PC-9 (cell line): ENCODE measurements around the gene PPP1R9B. TPM values are rescaled to one million over a fixed set of nuclear protein-coding genes. Genes with fewer than 3 reads are reported as not detected.
A peak's percentile ranks its signal among the peaks of the same experiment; 100 is the strongest.

Experiments used
- BruUV-seq: library from RNA; stranded (reverse); fragments of 400-500 nt; replicated peaks from 2 replicates; lab custom pipeline; 2021; lab: Mats Ljungman, UMichigan
- CTCF ChIA-PET: fragments of 300-600 bp; sonication (Branson Sonifier 250); formaldehyde crosslinking; loops from one replicate; lab custom pipeline; 2022; ENCODE audit warnings: antibody characterized with exemption; lab: Charles Lee
- POLR2A ChIA-PET: fragments of 300-600 bp; sonication (Branson Sonifier 250); formaldehyde crosslinking; loops from one replicate; lab custom pipeline; 2022; ENCODE audit warnings: antibody characterized with exemption; ENCODE audit not compliant: unreplicated experiment; lab: Charles Lee
- DNase-seq, 2 experiments: peaks; one replicate each; pipeline versions ENCODE4 v3.0.0 to v3.0.0-alpha.2; 2015 to 2022; ENCODE audit warnings: mixed read lengths in 1 of 2
- H2AFZ ChIP-seq: fragments of 200-600 bp; sonication (generic); 2 replicates; pipeline ENCODE4 v1.8.1; 2017; ENCODE audit warnings: antibody characterized with exemption
- H3F3A ChIP-seq: fragments of 200-600 bp; sonication (generic); 2 replicates; pipeline ENCODE4 v1.8.1; 2017; ENCODE audit warnings: antibody characterized with exemption, mild to moderate bottlenecking, low read depth; ENCODE audit not compliant: insufficient read depth
- H3K27ac ChIP-seq: fragments of 200-600 bp; sonication (generic); 2 replicates; pipeline ENCODE4 v1.6.1; 2016; ENCODE audit warnings: mixed run types
- H3K27me3 ChIP-seq: fragments of 200-600 bp; sonication (generic); 2 replicates; pipeline ENCODE4 v1.6.1; 2016; ENCODE audit warnings: low read depth, mixed run types; ENCODE audit not compliant: insufficient read depth
- H3K36me3 ChIP-seq: fragments of 200-600 bp; sonication (generic); 2 replicates; pipeline ENCODE4 v1.6.1; 2016; ENCODE audit warnings: low read depth, mixed run types
- H3K4me1 ChIP-seq: fragments of 200-600 bp; sonication (generic); replicated peaks from 2 replicates; pipeline ENCODE4 v1.6.1; 2016; ENCODE audit warnings: mixed run types; ENCODE audit not compliant: insufficient read depth
- H3K4me2 ChIP-seq: fragments of 200-600 bp; sonication (generic); 2 replicates; pipeline ENCODE4 v1.6.1; 2017; ENCODE audit warnings: mixed run types
- H3K4me3 ChIP-seq: fragments of 200-600 bp; sonication (generic); 2 replicates; pipeline ENCODE4 v1.6.1; 2016; ENCODE audit warnings: mixed run types
- H3K79me2 ChIP-seq: fragments of 200-600 bp; sonication (generic); 2 replicates; pipeline ENCODE4 v1.6.1; 2017; ENCODE audit warnings: low read depth, mixed run types
- H3K9me2 ChIP-seq: fragments of 200-600 bp; sonication (generic); 2 replicates; pipeline ENCODE4 v1.8.1; 2017; ENCODE audit warnings: mild to moderate bottlenecking; ENCODE audit not compliant: insufficient read depth
- H3K9me3 ChIP-seq: fragments of 200-600 bp; sonication (generic); 2 replicates; pipeline ENCODE4 v1.8.1; 2016; ENCODE audit warnings: low read depth; ENCODE audit not compliant: insufficient read depth
- H4K20me1 ChIP-seq: fragments of 200-600 bp; sonication (generic); 2 replicates; pipeline ENCODE4 v1.8.1; 2017; ENCODE audit not compliant: insufficient read depth
- EZH2 ChIP-seq: fragments of 200-600 bp; sonication (generic); IDR thresholded peaks from 2 replicates; pipeline ENCODE4 v1.8.0; 2017; ENCODE audit warnings: antibody characterized with exemption, low read depth
- intact Hi-C: fragments of 100-400 bp; cut with micrococcal nuclease; formaldehyde crosslinking; loops from one replicate; pipeline ENCODE4 v1.10.0; 2022; ENCODE audit not compliant: unreplicated experiment
- total RNA-seq: library from RNA; stranded (reverse); gene quantifications from 2 replicates; pipeline ENCODE4 v1.2.3, GENCODE V29; 2021
- TF ChIP-seq, protein P1 (sequence below): fragments of 200-600 bp; sonication (generic); conservative IDR thresholded peaks from 2 replicates; pipeline ENCODE4 v1.6.1; 2017; ENCODE audit warnings: mixed run types, antibody characterized with exemption, mild to moderate bottlenecking, moderate library complexity

PPP1R9B gene
- total RNA-seq, 1 experiment from 2014 or later, result 35.8 TPM

DNA sequence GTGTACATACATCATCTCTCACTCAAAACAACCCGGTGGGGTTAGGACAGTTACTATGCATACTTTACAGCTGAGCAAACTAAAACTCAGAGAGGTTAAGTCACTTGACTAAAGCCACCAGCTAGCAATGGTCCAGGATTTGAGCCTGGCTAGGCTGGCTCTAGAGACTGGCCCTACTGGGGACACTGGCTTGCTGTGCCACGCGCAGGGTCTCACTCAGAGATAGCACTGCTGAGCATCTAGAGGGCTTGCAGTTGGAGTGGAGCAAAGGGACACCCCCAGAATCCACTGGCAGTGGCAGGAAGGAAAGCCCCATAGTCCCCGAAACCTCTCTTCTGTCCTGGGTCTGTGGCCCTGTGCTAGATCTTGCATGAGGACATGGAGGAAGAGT is 31.7 kb downstream of the PPP1R9B start:
- POLR2A ChIA-PET, result no interaction called here
- no peak overlapping the region for H3K4me2 ChIP-seq
- no peaks in the 10 kb centered on the region for H3K36me3 ChIP-seq
- H3K4me3 ChIP-seq, result no peak overlapping the region
- no peak overlapping the region for H3K27ac ChIP-seq
- BruUV-seq, result no TSS peak
- no peak for DNase-seq
- no peaks in the 10 kb centered on the region for H3K4me1 ChIP-seq
- peaks cover 43% of the 10 kb centered on the region for H3K27me3 ChIP-seq
- no peak overlapping the region for H2AFZ ChIP-seq
- H4K20me1 ChIP-seq, result no peaks in the 10 kb centered on the region
- CTCF ChIA-PET, result no interaction called here
- H3K9me2 ChIP-seq, result no peaks in the 10 kb centered on the region
- H3K79me2 ChIP-seq, result no peaks in the 10 kb centered on the region
- intact Hi-C loops, result no loop called here
- H3K9me3 ChIP-seq, result no peaks in the 10 kb centered on the region
- TF ChIP-seq, protein P1, sequence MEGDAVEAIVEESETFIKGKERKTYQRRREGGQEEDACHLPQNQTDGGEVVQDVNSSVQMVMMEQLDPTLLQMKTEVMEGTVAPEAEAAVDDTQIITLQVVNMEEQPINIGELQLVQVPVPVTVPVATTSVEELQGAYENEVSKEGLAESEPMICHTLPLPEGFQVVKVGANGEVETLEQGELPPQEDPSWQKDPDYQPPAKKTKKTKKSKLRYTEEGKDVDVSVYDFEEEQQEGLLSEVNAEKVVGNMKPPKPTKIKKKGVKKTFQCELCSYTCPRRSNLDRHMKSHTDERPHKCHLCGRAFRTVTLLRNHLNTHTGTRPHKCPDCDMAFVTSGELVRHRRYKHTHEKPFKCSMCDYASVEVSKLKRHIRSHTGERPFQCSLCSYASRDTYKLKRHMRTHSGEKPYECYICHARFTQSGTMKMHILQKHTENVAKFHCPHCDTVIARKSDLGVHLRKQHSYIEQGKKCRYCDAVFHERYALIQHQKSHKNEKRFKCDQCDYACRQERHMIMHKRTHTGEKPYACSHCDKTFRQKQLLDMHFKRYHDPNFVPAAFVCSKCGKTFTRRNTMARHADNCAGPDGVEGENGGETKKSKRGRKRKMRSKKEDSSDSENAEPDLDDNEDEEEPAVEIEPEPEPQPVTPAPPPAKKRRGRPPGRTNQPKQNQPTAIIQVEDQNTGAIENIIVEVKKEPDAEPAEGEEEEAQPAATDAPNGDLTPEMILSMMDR, result no peak
- no peak for TF ChIP-seq EZH2
- peaks cover 4% of the 10 kb centered on the region; the same call in 1 of the 2 replicates for H3F3A ChIP-seq

DNA sequence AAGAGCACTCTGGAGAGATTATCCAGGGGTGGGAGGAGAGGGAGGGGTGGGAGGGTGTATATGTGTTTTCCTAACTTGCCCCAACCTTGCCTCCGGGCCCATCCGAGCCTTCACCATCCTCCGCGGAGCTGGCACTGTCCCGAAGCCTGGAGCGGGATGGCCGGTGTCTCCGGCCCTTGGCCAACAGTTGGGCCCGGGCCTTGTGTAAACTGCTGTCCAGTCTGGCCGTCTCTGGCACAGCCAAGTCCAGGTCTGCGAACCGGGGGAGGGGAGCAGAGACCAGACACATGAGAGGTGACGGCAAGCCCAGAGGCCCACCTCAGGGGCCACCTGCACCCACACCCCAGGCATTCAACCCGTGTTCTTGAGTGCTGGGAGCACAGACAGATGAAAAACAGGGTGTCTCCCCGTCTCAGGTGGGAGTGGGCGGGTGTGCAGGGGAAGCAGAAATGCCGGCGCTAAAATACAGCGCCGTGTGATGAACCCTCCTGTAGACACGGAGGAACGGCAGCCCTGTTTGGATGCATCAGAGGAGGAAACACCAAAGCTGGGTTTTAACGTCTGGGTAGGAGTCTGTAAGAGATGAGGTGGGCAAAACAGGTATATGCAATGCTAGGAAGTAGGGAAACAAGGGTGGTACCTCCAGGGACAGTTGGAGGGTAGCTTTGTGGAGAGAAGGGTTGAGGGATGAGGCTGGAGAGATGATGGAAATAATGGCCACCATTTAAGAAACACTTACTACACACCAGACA is 32.2 kb downstream of the PPP1R9B start:
- Histone ChIP-seq H3K27ac (no peak overlapping the region), H3K9me3 (no peaks in the 10 kb centered on the region), H3K4me2 (no peak overlapping the region), H4K20me1 (no peaks in the 10 kb centered on the region), H3K4me1 (no peaks in the 10 kb centered on the region), H3K36me3 (no peaks in the 10 kb centered on the region), H3K27me3 (peaks cover 43% of the 10 kb centered on the region), H3F3A (peaks cover 4% of the 10 kb centered on the region; the same call in 1 of the 2 replicates), H3K9me2 (no peaks in the 10 kb centered on the region), H3K4me3 (no peak overlapping the region), H3K79me2 (no peaks in the 10 kb centered on the region), H2AFZ (no peak overlapping the region)
- ChIA-PET POLR2A (no interaction called here), CTCF (interaction anchor here (0.5 kb wide), 1 partner anchor 206 kb away, joined by 3 read pairs; no protein-coding TSS in a partner anchor)
- intact Hi-C loops, result no loop called here
- BruUV-seq, result no TSS peak
- DNase-seq, result no peak
- TF ChIP-seq, protein P1, result no peak
- no peak for TF ChIP-seq EZH2

DNA sequence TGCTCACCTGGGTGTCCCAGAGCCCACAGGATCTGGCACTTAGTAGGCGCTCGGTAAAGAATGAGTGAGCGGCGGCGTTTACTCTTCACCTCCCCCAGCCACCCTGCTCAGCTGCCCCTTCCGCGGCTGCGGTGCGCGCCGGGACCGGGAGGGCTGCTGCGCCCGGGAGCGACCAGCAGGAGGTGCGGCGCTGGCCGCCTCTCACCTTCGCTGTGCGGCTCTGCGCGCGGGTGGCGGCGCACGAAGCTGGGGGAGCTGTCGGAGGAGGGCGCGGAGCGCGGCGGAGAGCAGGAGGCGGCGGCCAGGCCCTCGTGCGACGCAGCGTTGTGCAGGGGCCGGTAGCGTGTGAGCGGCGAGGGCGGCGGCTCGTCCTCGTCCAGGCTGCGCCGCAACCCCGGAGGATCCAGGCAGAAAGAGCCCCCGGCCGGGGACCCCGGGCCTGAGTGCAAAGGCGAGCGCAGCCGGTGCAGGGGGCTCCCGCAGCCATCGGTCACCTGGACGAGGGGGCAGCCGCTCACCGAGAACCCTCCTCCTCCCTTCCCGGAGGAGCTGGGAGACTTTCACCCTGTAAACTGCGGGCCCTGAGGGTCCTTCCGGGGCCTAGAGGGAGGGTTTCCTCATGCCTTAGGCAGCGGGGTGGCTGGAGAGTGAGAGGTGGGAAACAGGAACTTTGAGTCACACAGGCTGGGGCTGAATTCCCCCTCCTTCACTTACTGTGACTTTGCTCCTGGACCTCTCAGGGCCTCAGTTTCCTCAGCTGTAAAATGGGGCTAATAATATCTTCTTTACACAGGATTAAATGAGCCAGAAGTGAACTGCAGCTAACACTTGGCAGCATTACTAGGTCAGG is 33.0 kb downstream of the PPP1R9B start:
- 0 out of 2 replicates have a peak, but pooled peaks cover 1% of the 10 kb centered on the region for H3K4me1 ChIP-seq
- BruUV-seq, result no TSS peak
- H3K9me2 ChIP-seq, result no peaks in the 10 kb centered on the region
- H3K4me3 ChIP-seq, result no peak overlapping the region
- no peak overlapping the region for H3K27ac ChIP-seq
- no peaks in the 10 kb centered on the region for H3K9me3 ChIP-seq
- no peaks in the 10 kb centered on the region for H3K79me2 ChIP-seq
- TF ChIP-seq, protein P1, result peak; percentile 50; the same call in 1 of the 2 replicates
- TF ChIP-seq EZH2, result no peak
- H3K36me3 ChIP-seq, result no peaks in the 10 kb centered on the region
- DNase-seq, result peak in 1 of 2 experiments; percentile 62
- CTCF ChIA-PET, result interaction anchor here (0.5 to 0.7 kb wide), 2 partner anchors 57 to 207 kb away, joined by 3 read pairs; no protein-coding TSS in a partner anchor
- no peaks in the 10 kb centered on the region for H4K20me1 ChIP-seq
- intact Hi-C loops, result no loop called here
- H3K27me3 ChIP-seq, result peaks cover 39% of the 10 kb centered on the region
- peaks cover 4% of the 10 kb centered on the region; the same call in 1 of the 2 replicates for H3F3A ChIP-seq
- POLR2A ChIA-PET, result interaction anchor here (0.7 kb wide), 1 partner anchor 55 kb away, joined by 3 read pairs; no protein-coding TSS in a partner anchor
- H2AFZ ChIP-seq, result no peak overlapping the region
- peak overlapping the region; percentile 4; the same call in 1 of the 2 replicates for H3K4me2 ChIP-seq
